SK-N-DZ (cell line): Measurements from ENCODE around the gene ARID2.

ENCODE experiments used
- DNase-seq: peaks from one replicate; pipeline ENCODE4 v3.0.0-alpha.2; 2015; ENCODE audit warnings: low spot score

The ARID2 gene

DNA sequence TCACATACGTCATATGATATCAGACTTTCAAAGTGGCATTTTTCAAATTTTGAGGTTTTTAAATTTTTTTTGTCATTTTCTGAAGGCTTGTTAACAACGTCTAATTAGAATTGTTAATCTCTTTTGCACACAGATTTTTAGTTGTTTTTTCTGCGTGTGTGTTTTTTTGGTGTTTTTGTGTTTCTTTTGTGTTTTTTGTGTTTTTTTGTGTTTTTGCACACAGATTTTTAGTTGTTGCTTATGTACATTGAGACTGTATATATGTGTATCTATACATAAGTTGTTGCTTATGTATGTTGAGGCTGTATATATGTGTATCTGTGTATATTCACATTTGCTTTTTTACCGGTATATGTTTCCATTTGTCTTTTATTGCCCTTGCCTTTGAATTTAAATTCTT lies 30.8 kb downstream of the ARID2 start:
- no peak for DNase-seq

DNA sequence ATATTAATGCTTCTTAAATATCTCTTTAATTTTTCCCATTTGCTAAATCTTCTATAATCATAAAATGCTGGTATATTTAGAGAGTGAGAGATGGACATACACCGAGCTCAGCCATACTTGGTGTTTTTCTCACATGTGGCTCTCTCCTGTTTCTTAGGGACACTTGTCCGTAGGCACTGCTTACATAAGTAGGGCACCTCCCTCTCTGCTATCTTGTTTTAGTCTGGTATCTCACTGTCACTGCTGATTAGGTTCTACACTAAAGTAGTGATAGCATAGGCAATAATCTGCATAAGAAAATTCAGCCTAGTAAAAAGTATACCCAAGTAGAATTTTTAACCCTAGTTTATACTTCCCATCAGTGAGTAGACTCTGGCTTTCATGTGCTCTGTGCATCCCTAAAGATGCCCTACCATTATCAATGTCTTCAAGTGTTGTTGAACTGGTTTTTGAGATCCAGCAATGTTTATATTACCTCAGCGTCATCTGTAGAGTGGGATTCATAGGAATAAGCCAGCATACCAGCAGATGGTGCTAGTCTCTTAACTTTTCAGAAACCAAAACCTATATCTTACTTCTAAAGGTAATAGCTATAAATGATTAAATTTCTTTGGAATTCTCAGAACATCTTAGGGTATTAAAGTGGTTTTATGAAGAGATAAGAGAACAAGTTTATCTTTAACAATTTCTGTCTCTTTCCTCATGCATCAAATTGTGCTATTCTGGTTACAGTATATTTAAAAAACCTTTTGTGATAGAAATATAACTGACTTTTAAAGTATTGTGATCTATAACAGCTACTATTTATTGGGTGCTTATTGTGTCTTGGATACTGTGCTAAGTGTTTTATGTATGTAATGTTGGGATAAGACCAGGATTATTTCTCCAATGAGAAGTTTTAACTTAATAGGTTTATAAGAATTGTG lies 32.9 kb downstream of the ARID2 start:
- peak; percentile 32 for DNase-seq

- no peak for DNase-seq
Measured at GRCh38 chr12:45763381-45763780, 33.9 kb downstream of the ARID2 start.

GRCh38 chr12:45768194-45768593 lies 38.7 kb downstream of the ARID2 start:
- no peak for DNase-seq

GRCh38 chr12:45773747-45774146 lies 44.2 kb downstream of the ARID2 start:
- no peak for DNase-seq

- DNase-seq, result no peak
Measured at GRCh38 chr12:45774508-45775162, 45.1 kb downstream of the ARID2 start.

GRCh38 chr12:45775465-45775864 lies 46.0 kb downstream of the ARID2 start:
- DNase-seq, result no peak

DNA sequence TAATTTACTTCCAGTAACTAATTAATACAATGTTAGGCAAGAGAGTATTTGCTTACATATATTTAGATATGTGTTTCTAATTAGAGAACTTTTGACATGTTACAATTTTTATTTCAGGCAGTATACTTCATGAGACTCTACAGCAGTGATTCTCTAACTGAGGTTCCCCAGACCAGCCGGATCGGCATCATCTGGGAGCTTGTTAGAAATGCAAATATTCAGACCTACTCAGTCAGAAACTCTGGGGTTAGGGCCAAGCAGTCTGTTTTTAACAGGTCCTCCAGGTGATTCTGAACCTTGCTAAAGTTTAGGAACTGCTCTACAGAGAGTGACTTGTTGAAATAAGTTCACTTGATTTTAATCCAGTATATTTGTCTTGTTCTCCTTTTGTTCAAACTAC lies 46.5 kb downstream of the ARID2 start:
- no peak for DNase-seq

DNA sequence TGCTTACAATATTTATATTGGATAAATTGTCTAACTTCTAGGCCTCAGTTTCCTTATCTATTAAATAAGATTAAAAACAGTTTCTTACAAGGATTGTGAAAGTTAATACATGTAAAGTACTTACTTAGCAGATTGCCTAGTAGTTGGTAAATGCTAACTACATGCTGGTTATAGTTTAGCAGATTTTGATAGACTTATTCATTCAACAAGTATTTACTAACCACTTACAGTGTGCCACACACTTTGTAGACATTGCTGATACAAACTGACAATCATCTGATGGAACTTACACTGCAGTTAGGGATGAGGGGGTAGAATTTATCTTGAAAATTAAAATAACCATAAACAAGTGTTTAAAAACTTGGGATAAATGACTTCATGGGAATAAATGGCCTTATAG lies 50.4 kb downstream of the ARID2 start:
- DNase-seq, result no peak

GRCh38 chr12:45781080-45781479 lies 51.6 kb downstream of the ARID2 start:
- DNase-seq, result no peak

DNA sequence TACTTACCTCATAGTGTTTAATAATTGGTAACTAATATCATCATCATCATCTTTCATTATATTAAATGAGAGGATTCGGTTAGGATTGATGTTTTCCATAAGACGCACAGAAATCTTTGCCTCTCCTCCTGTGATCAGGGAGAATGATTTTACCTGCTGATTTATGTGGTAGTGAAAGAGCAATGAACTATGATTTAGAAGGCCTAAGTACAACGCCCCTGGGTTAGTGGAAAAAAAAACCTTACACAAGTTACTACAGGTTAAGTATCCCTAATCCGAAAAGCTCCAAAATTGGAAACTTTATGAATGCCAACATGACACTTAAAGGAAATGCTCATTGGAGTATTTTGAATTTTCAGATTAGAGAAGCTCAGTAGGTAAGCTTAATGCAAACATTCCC lies 55.8 kb downstream of the ARID2 start:
- DNase-seq, result no peak

GRCh38 chr12:45789025-45789424 lies 59.5 kb downstream of the ARID2 start:
- peak; percentile 90 for DNase-seq

DNA sequence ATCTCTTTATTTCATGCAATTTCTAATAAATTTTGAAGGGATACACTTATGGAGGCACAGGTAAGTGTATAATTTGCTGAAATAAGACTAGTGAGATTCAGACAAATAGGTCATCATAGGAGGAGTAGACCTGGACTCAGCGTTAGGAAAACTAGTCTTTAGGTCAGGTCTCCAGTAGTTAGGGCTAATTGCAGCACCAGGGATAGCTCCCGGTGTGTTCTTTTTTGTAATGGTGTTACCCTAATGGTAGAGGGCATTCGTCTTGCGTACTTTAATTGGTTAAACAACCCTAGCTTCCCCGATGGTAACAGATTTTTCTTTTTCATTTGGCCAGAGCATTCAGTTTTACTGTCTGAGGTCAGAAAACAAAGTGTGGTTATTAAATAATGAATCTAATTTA lies 64.9 kb downstream of the ARID2 start:
- DNase-seq, result no peak

- no peak for DNase-seq
Measured at GRCh38 chr12:45801625-45802024, 72.1 kb downstream of the ARID2 start.

DNA sequence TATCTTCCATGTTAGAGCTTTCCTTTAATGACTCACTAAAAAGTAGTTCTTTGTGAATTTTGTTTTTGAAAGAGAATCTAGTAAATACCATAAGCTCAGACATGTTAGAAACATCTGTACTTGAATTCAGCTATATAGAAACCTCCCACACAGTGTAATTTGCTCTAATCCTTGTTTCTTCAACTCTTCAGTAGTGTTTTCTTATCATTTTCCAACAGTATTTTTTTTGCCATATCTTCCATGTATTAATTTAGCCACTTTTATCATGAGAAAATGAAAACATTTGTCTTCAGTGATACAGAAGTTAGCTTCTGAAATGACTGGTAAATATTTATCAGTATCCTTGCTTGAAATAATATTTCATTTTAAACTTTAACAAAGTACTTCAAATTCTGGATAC lies 73.6 kb downstream of the ARID2 start:
- no peak for DNase-seq

DNA sequence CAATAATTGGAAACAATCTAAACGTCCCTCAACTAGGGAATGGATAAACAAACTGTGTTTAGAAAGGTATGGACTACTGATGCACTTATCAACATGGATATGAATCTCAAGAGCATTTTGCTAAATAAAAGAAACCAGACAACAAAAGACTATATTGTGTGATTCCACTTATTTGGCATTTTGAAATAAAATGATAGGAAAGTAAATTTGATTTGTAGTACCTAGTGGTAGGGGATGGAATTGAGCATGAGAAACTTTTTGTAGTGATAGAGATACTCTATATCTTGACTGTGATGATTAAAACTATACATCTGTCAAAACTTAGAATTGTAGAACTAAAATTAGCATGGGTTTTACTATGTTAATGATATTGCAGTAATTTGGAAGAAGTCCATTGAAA lies 87.1 kb downstream of the ARID2 start:
- no peak for DNase-seq

- DNase-seq, result no peak
Measured at GRCh38 chr12:45827974-45828373, 98.5 kb downstream of the ARID2 start.

DNA sequence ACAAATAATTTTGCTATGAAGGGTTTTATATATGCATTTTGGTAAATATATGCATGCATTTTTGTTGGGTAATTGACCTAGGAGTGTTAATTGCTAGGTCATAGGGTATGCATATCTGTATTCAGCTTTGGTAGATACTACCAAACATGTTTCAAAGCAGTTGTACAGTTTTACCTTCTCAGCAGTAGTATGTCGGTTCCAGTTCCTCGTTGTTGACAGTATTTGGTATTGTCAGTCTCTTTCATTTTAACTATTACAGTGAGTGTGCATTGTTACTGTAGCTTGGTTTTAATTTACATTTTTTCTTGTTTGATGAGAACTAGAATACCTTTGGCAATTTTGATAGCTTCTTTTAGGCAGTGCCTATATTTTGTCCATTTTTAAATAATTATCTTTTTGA lies 98.9 kb downstream of the ARID2 start:
- no peak for DNase-seq

DNA sequence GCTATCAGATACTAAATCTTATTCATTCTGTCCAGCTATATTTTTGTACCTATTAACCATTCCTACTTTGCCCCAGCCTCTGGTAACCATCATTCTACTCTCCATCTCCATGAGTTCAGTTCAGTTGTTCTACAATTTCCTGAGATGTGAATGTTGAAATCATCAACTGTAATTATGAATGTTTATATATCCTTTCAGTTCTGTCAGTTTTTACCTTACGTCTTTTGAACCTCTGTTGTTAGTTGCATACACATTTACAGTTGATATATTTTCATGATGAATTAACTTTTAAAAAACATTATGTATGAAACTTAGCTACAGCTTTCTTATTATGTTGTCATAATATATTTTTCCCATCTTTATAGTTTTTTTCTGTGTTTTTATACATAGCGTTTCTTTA lies 102.1 kb downstream of the ARID2 start:
- DNase-seq, result no peak

- DNase-seq, result no peak
Measured at GRCh38 chr12:45833401-45833800, 103.9 kb downstream of the ARID2 start.

GRCh38 chr12:45834809-45835208 lies 105.3 kb downstream of the ARID2 start:
- no peak for DNase-seq

GRCh38 chr12:45839917-45840316 lies 110.4 kb downstream of the ARID2 start:
- DNase-seq, result no peak

- no peak for DNase-seq
Measured at GRCh38 chr12:45849289-45849688, 119.8 kb downstream of the ARID2 start.
